Measurements from ENCODE around the gene CDK9.
A peak's percentile ranks its signal among the peaks of the same experiment; 100 is the strongest.

The CDK9 gene

DNA sequence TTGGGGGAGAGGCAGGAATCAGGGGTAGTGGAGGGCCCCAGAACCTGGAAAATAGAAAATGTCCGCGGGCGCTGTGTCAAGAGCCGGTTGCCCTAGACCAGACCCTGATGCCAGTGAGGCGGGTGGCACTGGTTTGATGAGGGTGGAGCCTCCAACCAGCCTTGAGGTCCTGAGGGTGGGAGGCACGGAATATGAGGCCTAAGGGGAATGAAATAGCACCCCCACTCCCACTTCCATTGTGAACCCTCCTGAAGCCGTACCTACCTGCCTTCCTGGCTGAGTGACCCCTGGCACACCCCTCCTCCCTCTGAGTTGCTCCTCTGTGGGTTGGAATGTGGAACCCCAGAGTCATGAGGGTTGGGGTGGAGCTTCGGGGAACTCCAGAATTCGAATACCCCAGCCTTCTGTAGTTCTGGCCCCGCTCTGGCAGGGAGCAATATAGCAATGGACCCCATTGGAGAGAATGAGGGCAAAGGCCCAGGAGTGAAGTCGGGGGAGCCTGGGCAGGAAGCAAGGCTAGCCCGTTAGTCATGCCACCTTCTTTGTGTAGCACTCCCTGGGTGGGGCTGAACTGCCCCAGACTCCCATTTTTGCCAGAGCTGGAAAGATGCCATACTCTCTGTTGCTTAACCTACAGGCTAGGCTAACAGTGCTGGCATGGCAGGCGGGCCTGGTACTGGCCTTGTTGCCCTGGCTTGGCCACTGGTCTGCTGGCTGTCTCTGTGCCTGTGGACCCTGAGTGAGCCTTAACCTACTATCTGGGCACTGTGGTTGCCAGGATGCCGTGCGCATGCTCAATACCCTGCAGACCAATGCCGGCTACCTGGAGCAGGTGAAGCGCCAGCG, 17.9 kb downstream of the CDK9 start:
- no peak for DNase-seq (ENCODE audit: low read depth in 2 of 2)

DNA sequence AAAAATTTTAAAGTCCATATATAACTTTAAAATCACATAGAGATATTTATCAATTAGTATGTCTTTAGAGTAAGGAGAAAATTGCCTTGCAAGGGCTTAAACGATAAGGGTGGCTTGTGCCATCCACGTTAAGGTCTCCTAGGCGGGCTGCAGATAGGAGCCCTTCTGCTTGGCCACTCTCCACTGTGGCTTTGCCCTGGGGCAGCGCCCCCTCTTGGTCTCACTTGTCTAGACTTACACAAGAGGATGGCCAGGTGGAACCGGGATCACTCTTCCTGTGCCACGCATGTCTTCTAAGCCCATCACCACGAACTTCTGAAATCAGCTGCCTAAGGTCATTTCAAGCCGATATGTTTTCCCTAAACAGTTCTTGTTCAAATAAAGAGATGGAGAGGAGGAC, 19.8 kb downstream of the CDK9 start:
- DNase-seq (ENCODE audit: low read depth in 2 of 2), result peak in 1 of 2 donors; percentile 31

DNA sequence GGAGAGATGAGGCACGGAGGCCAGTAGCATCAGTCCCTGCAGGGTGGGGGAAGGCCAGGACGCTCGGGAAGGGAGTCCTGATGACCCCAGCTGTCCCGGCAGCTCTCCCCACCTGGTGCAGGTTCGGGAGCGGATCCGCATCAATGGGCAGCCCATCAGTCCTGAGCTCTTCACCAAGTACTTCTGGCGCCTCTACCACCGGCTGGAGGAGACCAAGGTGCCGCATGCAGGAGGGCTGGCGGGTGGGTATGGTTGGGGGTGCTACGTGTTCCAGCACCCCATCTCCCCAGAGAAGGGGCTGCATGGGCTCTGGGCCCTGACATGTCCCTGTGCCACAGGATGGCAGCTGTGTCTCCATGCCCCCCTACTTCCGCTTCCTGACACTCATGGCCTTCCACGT, 21.0 kb downstream of the CDK9 start:
- DNase-seq (ENCODE audit: low read depth in 2 of 2), result no peak

DNA sequence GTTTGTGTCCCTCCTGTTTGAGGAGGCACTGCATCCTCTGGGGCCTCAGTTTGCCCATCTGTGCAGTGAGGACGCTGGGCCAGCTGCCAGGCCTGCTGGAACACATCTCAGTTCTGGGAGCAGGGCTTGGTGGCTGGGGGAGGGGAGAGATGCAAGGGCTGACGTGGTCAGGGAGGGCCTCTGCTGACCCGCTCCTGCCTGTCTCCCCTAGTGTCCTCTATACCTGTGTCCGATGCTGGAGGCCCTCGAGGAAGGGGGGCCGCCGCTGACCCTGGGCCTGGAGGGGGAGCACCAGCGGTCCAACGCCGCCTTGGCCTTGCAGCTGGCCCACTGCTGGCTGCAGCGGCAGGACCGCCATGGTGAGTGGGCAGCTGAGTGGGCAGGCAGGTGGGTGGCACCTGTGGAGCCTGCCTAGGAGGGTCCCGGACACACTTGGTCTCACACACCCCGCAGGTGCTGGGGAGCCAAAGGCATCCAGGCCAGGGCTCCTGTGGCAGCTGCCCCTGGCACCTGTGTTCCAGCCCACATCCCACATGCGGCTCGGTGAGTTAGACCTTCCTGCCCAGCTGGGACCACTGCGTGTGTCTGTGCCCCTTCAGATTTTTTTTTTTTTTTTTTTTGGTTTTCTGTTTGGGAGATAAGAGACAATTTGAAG, 22.6 kb downstream of the CDK9 start:
- no peak for DNase-seq (ENCODE audit: low read depth in 2 of 2)

DNA sequence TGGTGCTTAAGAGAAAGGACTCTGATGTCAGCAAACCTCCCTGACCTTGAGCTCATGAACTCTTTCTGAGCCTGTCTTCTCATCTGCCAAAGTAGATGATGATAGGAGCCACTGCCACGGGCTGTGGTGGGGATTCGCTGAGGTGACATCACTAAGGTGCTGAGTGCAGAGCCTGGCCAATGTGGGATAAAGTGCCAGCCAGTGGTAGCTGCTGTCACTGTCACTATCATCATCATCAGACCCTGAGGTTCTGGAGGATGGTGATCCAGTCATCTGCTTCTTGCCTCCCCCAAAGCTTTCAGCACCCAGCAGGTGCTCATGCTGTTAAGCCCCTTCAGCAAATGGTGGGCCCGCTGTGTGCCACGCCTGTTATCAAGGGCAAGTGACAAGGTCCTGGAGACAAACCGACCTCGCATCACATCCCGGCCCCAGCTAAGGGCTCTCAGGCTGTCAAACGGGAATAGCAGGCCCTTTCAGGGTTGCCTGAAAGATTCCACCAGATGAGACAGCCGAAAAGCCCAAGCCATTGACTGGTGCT, 23.2 kb downstream of the CDK9 start:
- no peak for DNase-seq (ENCODE audit: low read depth in 2 of 2)

DNA sequence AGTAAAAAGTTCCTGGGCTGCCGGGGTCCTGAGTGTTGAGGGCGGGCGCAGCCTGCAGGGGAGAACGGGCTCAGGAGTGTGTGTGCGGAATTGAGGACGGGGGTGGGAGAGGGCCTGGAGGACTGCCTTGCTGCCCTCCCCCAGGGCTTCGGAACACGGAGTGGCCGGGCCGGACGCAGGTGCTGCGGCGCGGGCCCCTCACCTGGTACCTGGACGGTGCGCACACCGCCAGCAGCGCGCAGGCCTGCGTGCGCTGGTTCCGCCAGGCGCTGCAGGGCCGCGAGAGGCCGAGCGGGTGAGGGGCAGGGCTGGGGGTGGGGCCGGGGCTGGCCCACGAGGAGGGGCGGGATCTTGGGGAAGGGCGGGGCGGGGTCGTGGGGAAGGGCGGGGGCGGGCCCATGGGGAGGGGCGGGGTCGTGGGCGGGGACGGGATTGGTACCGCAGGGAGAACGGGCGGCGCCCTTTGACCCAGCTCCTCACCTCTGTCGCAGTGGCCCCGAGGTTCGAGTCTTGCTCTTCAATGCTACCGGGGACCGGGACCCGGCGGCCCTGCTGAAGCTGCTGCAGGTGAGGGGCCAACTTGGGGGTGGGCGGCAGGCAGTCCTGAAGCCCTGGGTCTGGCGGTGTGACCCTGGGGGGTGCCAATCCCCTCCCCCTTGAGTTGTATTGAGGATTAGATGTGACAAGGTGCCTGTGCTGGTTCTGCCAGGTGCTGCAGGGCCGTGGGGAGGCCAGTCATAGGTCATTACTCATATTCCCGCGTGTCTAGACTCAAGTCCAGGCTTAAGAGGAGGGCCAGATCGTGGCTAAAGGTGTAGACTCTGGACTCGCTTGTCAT, 23.9 kb downstream of the CDK9 start:
- DNase-seq (ENCODE audit: low read depth in 2 of 2), result no peak

DNA sequence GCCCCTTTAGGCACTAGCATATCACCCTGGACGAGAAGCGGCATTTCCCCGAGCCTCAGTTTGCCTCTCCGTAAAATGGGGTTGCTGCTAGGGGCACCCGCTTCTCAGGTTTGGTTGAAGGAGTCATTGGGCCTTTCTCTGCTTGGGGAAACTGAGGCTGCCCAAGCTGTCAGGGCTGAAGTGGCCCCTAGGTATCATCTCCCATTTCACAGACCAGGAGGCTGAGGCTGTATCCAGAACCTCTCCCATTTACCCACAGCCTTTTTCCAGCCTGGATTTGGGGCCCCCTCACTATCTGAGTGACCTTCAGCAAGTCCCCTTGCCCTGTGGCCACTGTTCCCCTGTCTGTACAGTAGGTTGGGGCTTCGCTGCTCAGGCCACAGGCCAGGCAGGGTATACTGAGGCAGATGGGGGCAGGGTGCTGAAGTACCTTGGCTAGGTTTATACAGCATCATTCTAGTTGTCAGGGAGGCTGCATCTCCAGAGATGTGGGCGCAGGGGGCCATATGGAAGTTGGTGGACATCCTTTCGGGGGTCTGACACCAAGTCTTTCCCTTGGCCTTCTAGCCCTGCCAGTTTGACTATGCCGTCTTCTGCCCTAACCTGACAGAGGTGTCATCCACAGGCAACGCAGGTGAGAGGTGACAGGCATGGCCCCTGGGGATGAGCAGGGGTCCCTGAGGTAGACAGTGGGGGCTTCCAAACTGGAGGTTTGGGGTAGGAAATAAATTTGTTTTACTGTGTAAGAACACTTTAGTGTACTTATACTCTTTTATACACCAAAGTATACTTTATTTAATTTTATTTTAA, 24.7 kb downstream of the CDK9 start:
- DNase-seq (ENCODE audit: low read depth in 2 of 2), result no peak

DNA sequence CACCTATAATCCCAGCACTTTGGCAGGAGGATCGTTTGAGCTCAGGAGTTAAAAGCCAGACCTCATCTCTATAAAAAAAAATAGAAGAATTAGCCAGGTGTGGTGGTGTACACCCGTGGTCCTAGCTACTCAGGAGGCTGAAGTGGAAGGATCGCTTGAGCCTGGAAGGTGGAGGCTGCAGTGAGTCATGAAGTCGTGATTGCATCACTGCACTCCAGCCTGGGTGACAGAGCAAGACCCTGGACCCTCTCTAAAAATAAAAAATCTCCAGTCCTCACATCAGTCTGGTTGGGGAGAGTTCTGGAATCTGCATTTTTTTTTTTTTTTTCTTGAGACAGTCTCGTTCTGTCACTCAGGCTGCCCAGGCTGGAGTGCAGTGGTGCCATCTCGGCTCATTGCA, 26.2 kb downstream of the CDK9 start:
- no peak for DNase-seq (ENCODE audit: low read depth in 2 of 2)

DNA sequence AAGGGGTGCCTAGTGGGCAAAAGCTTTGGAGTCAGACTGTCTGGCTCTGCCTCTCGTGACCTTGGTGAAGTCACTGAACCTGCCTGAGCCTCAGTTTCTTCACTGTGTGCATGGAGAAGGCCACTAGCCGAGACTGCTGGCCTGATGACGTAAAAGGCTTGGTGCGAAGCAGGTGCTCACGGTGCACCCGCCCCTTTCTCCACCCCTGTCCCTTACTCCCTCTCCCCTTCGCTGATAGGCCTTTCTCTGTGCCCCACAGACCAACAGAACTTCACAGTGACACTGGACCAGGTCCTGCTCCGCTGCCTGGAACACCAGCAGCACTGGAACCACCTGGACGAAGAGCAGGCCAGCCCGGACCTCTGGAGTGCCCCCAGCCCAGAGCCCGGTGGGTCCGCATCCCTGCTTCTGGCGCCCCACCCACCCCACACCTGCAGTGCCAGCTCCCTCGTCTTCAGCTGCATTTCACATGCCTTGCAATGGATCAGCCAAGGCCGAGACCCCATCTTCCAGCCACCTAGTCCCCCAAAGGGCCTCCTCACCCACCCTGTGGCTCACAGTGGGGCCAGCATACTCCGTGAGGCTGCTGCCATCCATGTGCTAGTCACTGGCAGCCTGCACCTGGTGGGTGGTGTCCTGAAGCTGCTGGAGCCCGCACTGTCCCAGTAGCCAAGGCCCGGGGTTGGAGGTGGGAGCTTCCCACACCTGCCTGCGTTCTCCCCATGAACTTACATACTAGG, 27.3 kb downstream of the CDK9 start:
- no peak for DNase-seq (ENCODE audit: low read depth in 2 of 2)

DNA sequence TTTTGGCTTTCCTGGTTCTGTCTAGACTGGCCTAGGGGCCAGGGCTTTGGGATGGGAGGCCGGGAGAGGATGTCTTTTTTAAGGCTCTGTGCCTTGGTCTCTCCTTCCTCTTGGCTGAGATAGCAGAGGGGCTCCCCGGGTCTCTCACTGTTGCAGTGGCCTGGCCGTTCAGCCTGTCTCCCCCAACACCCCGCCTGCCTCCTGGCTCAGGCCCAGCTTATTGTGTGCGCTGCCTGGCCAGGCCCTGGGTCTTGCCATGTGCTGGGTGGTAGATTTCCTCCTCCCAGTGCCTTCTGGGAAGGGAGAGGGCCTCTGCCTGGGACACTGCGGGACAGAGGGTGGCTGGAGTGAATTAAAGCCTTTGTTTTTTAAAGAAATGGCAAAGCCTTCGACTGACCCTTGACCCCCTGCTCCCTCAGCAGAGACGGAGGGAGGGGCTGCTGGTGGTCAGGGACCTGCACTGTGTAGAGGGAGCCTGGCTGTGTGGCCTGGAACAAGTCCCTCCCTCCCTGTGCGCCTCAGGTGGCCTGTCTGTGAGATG, 27.9 kb downstream of the CDK9 start:
- DNase-seq (ENCODE audit: low read depth in 2 of 2), result no peak

DNA sequence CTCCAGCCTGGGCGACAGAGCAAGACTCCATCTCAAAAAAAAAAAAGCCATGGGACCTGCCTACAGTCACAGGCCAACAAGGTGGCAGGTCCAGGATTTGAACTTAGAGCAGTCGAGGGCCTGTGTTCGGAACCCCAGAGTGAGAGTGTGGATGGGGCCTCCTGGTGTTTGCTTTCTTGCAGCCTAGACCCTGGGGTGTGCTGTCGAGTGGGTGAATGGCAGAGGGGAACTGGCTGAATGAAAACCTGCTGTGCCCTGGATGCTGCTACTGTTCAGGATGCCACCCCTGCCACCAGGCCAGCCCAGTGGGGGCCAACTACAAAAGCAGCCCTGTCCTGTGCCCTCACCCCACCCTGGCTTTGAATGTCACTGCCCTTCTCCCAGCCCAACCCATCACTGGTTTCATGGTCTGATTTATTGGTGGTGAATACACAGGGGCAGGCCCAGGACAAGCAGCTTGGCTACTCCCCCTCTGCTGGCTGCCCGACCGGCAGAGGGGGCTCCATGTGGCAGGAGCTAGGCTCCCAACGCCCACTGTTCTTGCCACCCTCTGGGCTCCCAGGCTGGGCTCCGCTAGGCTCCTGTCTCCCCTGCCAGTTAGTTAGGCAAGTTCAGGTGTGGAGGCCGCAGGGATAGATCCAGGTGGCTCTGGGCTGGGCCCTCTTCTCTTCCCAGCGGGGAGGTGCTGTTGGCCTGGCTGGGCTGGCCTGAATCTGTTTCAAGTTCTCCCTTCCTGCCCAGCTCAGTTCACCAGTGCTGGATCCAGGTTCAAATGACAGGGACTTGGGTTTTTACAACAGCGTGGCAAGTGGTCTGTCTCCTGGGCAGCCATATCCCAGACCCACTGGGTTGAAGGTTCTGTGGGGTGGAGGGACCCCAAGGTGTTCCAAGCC, 29.0 kb downstream of the CDK9 start:
- DNase-seq (ENCODE audit: low read depth in 2 of 2), result no peak

DNA sequence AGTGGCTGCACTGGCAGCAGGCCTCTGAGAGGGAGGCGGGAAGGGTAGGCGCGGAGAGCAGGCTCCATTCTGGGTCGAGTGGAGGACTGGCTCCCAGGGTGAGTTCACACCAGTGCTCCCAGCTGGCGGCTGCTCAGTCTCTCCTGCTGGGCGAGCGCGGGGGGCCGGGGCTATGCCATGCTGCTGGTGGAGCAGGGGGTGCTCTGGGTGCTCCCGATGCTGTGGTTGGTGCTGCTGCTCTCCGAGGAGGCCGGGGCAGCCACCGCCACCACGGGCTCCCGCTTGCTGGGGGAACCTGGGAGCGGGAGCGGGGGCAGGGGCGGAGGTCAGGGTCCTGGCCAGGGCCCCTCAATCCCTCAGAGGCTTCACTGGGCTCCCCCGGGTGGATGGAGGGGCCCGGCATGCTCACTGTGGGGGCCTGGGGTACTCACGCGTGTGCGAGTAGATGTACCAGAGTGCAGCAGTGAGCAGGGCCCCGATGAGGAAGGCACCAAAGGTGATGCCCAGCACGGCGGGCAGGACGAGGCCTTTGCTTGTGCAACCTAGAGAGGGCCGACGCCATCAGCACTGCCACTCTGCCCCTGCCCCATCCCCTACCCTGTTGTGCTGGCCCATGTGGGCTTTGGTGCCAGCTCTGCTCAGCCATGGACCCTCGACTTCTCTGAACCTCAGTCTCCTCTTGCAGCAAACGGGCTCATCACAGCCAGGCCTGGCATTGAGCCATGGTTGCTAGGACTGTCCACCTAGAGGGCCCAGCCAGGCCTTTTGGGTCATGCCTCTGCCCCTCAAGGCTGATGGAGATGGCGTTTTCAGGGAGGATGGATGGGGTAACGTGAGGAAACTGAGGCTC, 29.9 kb downstream of the CDK9 start:
- DNase-seq (ENCODE audit: low read depth in 2 of 2), result no peak

DNA sequence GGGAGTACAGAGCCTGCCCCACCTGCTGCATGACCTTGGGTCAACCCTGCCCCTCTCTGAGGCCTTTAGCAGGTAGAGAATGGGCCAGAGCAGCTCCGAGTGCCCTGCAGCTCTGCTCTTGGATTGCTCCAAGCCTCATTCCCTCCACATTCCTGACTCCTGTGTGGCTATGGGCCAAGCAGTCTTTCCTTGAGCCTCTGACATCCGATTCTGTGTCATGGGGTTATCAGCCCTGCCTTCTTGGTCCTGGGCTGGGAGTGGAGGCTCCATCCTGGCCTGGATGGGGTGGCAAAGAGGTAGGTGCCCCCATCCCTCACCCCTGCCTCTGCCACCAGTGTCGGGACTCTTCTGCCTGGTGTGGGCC, 30.5 kb downstream of the CDK9 start:
- DNase-seq (ENCODE audit: low read depth in 2 of 2), result no peak

DNA sequence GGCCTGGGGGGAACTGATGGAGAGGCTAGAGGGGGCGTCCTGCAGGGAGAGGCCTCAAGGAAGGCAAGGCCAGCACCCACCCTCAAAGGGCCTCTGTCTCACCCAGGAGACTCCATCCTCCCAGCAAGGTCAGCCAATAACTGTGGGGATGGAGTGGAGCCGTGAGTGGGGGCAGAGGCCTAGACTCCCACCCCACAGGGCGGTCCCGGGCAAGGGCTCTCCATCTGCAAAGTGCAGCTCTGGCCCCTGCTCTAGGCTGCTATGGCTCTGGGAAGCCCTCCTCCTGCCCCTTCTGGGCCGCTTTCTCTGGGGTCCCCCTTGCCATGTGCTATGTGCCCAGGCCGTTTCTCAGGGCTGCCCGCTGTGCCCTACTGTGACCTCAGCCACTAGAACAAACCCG, 30.9 kb downstream of the CDK9 start:
- no peak for DNase-seq (ENCODE audit: low read depth in 2 of 2)

DNA sequence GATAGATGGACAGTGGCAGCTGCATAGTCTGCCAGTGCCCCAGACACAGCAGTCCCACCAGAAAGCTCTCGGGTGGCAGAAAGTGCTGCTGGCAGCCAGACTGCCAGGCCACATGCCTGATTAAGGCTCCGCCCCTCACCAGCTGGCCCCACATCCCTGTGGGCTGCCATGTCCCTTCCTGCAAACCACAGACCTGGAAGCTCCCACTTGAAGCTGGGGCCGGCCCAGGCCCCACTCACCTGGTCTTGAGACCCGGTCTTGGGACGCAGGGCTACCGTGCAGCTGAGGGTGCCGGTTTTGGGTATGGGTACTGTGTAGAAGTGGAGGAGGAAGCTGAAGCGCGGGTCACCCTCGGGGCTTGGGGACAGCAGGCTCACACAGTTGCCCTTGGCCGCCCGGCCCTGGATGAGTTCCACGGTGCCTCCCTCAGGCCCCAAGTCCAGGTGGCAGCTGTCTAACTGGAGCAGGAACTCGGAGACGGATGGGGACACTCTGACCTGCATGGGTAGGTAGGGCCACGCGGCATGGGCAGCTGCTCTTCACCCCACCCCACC, 32.1 kb downstream of the CDK9 start:
- DNase-seq (ENCODE audit: low read depth in 2 of 2), result no peak

DNA sequence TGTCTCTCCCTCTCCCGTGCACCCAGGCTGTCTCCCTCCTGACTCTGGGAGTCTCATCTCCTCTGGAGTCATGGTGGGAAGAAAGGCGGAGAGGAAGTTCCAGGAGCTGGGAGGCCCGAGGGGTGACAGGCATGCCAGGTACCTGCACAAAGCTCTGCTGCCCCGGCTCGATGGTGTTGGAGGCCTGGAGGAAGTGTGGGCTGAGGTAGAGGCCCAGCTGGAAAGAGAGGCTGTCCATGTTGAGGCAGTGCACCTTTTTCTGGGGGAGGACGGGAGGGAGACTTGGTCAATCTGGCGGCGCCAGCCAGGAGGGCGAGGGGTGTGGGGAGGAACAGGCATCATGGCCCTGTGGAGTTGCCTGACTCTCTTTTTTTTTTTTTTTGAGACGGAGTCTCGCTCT, 32.7 kb downstream of the CDK9 start:
- DNase-seq (ENCODE audit: low read depth in 2 of 2), result no peak

DNA sequence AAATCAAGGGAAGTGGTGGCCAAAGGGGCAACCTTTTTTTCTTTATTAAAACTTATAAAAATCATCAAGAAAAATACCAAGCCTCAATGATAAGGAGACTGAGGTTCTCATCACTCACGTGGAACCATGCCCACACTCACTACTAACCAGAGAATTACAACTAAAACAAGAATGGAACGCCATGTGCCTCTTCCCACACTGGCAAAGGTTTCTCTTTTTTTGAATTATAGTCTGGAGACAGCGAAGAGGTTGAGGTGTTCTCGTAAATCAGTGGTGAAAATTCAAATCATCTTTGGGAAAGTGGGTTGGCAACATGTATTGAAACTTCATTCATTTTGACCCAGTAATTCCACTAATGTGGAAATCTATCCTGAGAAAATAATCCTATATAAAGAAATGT, 36.3 kb downstream of the CDK9 start:
- no peak for DNase-seq (ENCODE audit: low read depth in 2 of 2)

DNA sequence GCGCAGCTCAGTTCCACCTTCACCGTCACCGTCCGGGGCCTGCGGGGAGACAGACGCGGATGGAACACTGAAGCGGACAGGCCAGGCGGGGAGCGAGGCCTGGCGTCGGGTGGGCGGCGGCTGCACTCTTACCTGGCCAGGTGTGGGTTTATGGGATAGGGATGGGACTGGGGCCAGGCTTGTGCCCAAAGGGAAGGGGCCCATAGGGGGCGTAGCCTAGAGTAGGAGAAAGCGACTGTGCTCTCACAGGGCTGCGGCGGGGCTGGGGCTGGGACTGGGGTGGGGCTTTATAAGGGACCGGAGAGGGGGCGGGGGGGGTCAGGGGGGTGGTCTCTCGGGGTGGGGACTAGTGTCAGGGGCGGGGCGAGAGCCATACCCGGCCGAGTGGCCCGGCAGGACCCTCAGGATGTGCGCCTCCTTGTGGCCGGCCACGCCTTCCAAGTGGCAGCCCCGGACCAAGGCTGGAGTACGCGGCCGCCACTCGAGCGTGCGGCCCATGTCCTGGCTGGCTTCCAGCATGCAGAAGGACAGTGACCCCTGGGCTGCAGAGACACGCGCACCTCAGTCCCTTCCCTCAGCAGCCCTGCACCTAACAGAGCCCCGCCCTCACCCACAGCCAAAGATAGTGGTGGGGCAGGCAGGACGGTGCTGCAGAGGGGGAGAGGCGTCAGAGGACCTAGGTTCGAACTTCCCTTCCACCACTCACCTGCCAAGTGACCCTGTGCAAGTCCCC, 39.7 kb downstream of the CDK9 start:
- DNase-seq (ENCODE audit: low read depth in 2 of 2), result no peak
